Measurements from ENCODE around the gene FSD1L.
"Not testable (repeated sequence)": the region's sequence is repeated elsewhere in the genome, so short reads cannot be mapped to it uniquely, and the experiment has no call there.

FSD1L gene

DNA sequence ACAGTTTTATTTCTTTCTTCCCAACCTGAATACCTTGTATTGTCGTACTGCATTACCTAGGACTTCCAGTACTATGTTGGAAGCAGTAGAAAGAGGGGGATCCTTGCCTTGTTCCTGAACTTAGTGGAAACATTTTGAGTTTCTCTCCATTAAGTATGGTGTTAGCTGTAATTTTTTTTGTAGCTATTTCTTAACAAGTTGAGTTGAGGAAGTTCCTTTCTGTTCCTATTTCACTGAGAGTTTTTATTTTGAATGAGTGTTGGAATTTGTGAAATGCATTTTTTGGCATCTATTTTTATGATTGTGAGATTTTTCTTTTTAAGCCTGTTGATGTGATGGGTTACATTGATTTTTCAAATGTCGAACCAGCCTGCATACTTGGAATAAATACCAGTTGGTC lies 49.0 kb downstream of the FSD1L start:
- DNase-seq, result no peak

DNA sequence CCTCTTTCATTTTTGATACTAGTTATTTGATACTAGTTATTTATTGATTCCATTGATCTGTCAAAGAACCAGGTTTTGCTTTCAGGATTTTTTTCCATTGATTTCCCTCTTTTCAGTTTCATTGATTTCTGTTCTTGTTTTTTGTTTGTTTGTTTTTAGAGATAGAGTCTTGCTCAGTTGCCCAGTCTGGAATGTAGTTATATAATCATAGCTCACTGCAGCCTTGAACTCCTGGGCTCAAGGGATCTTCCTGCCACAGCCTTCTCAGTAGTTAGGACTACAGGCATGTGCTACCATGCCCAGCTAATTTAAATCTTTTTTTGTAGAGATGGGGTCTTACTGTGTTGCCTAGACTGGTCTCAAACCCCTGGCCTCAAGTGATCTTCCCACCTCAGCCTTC lies 49.9 kb downstream of the FSD1L start:
- no peak for DNase-seq

DNA sequence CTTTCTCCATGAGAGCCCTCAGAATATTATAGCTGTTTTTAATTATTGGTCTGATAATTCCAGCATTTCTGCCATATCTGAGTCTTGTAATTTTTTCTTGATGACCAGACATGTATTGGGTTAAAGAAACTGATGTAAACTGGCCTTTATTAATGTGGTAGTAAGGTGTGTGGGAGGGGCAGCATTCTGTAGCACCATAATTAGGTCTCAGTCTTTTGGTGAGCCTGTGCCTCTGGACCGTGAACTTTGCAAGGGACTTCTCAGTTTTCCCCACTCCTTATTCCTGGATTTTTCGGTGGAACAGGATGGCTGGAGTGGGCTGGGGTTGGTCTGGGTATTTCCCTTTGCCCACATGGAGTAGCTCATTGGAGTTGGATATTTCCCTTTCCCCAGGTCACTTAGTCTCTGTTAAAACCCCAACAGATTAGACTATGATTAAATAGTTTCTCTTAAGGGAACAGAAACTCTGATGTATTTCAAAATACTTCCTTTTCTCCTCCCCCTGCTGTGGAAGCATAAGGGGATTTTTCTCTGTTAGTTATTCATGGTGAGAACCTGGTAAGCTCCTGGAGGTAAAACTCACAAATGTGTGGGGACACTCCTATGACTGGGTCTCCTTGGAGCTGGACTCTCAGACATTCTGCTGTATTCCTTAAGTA lies 52.4 kb downstream of the FSD1L start:
- DNase-seq, result no peak

DNA sequence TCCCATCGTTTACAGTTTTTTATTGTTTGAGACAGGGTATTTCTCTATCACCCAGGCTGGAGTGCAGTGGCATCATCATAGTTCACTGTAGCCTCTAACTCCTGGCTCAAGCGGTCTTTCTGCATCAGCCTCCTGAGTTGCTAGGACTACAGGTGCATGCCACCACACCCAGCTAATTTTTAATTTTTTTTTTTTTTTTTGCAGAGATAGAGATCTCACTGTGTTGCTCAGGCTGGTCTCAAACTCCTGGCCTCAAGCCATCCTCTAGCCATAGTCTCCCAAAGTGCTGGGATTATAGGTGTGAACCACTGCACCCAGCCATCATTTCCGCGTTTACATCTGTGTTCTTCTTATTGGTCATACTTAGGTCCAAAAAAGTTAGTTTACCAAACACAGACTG lies 53.6 kb downstream of the FSD1L start:
- no peak for DNase-seq

DNA sequence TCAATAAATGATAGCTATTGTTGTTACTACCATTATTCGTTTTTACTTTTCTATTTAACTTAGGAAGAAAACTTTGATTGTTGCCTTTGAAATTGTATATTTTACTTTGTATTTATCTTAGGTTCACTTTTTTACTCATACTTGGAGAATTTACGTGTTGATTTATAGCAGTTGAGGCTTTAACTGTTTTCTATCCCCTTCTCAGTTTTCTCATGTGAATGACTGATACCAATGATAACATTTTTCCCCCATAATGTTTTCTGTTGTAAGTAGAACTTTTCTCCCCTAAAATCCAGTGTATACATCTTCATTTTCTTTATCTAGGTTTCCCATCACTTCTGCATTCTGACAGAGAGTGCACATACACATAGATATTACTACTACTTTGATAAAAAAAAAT lies 54.4 kb downstream of the FSD1L start:
- DNase-seq, result no peak

DNA sequence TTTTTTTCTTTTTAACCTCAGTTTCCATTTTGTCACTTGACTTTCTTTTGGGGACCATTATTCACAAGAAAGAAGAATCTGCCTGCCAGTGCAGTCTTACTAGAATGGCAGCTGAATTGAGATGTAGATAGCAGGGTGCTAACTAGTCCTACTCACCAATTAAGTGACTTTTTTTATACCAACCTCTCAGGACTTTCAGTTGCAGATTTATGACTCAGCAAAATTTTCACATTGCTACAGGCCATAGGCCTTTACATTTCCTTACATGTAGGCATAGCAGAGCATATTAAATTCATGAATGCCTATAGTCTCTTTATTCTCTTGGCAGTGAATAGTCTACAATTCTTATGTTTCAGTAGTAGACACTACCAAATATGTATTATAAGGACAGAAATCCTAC lies 56.0 kb downstream of the FSD1L start:
- no peak for DNase-seq

DNA sequence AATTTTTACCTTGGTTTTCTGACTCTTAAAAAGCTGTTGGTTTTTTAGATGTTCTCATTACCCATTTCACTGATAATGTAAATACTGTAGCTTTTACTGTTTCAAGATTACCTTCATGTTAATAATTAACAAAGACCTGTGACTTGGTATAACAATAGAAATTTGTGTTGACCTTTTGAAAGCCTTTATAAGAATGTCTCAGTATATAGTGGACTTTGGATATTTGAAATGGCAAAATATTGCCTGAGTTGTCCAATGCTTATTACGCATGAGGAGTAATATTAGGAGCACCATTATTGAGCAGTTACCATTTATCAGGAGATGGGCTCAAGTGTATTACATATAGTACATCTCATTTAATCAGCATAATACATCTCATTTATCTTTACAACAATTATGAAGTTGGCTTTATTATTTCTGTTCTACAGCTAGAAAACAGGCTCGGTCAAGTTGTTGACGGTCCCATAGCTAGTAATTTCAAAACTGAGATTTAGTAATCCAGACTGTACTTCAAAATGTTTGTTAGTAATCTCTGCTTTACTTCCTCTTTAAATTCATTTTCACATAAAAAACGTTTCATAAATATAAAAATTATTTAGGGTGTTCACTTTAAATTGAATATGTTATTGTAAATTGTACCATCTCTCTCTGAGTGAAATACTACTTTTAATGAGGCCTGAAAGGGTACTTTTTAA lies 59.4 kb downstream of the FSD1L start:
- no peak for DNase-seq

DNA sequence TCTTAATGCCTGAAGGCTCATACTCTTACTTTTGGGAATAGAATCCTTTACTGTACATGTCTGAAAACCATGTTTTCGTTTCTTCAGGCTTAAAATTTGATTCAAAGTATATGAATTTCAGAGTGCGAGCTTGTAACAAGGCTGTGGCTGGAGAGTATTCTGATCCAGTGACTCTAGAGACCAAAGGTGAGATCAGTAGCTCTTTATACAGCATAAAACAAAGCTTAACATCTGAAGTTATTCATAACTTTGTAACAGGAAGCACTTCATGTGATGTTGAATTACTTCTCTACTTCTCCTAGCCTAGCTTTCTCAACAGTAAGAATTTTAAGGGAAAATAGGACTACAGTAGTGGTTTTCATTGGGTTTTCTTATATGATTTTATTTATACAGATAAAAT lies 60.7 kb downstream of the FSD1L start:
- no peak for DNase-seq

DNA sequence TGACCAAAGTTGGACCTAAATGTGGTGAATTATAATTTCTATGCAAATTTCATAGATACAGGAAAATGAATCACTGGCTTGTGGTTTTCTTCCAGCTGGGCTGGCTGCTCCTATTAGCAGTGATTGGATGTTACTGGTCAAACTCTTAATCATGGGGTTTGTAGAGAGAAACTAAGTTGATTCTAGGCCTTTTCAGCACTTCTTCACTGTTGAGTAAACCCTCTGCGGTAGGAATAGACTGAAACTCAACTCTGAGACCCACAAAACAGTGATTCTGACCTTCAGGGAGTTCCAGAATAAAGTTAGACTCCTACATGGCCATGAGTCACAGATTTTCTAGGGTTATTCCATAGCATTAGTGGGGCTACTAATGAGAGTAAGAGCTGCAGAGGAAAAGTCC lies 62.2 kb downstream of the FSD1L start:
- DNase-seq, result no peak

DNA sequence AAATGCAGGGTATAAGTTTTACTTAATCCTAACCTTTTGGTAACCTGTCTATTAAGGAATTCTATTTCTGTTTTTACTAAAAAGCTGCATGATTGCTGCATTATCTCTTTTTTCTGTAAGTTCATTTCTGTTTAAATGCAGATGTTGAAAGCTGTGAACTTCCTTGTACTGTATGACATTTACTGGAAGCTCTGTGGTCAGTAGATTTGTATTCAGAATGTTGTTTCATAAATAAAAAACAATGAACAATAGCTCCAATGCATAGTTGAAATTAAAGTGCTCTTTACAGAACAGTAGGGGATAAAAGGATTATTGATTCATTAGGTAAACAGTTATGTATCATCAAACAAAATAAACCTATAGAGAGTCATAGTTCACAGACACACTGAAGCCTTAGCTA lies 63.6 kb downstream of the FSD1L start:
- DNase-seq, result no peak

DNA sequence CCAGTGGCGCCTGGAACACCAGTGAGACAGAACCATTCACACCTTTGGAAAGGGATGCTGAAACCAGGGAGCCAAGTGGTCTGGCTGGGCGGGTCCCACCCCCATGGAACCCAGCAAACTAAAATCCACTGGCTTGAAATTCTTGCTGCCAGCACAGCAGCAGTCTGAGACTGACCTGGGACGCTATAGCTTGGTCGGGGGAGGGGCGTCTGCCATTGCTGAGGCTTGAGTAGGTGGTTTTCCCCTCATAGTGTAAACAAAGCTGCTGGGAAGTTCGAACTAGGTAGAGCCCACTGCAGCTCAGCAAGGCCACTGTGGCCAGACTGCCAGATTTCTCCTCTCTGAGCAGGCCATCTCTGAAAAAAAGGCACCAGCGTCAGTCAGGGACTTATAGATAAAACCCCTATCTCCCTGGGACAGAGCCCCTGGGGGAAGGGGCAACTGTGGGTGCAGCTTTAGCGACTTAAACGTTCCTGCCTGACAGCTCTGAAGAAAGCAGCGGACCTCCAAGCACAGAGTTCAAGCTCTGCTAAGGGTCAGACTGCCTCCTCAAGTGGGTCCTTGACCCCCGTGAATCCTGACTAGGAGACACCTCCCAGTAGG lies 68.1 kb downstream of the FSD1L start:
- DNase-seq, result no peak

DNA sequence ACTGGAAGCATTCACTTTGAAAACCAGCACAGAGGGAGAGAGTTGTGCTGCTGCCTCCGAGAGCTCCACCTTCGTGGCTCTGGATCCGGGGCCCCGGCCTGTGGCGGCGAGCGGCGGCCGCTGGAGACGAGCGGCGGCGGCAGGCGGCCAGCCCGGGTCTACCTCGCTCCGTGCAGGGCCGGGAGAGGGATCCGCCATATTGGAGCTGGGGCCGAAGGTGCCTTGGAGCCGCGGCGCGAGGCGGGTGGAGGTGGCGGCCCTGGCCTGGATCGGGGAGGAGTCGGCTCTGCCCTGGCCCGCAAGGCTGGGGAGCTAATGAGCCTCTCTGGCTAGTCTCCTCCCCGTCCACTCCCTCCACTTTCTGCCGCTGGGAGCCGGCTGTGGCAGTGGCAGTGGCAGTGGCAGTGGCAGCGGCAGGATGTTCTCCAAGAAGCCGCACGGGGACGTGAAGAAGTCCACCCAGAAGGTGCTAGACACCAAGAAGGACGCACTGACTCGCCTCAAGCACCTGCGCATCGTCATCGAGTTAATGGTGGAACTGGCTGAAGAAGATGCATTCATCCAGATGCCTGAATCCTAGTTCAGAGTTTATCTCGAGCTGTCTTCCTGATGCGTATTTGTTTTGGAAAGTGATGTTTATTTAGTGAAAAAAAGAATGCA lies 72.0 kb downstream of the FSD1L start:
- DNase-seq, result not testable (repeated sequence)

DNA sequence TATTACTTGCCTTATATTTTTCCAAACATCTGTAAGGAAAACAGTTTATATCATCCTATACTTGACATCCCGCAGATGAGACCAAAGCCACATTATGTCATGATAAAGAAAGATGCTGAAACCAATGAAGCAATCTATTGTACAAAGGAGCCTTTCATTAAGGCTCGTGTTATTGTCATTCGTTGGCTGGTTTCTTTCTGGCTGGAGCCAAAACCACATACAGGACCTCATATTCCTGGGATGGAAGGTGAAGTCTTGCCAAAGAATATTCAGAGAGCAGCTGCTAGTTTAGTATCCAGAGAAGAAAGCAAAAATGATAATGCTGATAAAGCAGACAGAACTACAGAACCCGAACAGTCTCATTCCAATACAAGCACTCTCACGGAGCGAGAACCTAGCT lies 73.2 kb downstream of the FSD1L start:
- not testable (repeated sequence) for DNase-seq

DNA sequence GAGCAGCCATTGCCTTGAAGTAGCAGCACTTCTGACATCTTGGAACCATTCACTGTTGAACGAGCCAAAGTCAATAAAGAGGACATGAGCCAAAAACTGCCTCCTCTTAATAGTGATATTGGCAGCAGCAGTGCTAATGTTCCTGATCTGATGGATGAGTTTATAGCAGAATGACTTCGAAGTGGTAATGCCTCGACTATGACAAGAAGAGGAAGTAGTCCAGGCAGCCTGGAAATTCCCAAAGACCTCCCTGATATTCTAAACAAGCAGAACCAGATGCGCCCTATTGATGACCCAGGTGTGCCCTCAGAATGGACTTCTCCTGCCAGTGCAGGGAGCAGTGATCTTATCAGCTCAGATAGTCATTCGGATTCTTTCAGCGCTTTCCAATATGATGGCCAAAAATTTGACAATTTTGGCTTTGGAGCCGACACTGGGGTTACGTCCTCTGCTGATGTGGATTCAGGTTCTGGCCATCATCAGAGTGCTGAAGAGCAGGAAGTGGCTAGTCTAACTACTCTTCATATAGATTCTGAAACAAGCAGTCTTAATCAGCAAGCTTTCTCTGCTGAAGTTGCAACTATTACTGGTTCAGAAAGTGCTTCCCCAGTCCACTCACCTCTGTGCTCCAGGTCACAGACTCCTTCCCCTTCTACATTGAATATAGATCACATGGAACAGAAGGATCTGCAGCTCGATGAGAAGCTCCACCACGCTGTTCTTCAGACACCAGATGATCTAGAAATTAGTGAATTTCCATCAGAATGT lies 75.0 kb downstream of the FSD1L start:
- not testable (repeated sequence) for DNase-seq

DNA sequence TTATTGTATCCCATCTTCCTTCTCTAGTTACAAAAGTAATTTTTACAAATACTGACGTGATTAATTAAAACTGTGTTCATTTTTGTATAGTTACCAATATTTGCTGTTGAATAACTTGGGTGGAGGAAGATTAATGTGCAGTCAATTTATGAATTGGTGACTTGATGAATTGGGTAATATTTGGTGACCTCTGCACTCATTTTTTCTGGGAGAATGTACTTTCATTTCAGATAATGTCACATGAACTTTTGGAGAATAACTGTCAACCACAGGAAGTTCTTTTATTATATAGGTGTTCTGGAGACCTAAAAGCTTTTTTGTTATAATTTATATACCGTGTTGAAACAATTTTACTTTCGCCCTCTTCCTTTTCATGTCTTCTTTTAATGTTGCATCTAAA lies 83.7 kb downstream of the FSD1L start:
- no peak for DNase-seq

DNA sequence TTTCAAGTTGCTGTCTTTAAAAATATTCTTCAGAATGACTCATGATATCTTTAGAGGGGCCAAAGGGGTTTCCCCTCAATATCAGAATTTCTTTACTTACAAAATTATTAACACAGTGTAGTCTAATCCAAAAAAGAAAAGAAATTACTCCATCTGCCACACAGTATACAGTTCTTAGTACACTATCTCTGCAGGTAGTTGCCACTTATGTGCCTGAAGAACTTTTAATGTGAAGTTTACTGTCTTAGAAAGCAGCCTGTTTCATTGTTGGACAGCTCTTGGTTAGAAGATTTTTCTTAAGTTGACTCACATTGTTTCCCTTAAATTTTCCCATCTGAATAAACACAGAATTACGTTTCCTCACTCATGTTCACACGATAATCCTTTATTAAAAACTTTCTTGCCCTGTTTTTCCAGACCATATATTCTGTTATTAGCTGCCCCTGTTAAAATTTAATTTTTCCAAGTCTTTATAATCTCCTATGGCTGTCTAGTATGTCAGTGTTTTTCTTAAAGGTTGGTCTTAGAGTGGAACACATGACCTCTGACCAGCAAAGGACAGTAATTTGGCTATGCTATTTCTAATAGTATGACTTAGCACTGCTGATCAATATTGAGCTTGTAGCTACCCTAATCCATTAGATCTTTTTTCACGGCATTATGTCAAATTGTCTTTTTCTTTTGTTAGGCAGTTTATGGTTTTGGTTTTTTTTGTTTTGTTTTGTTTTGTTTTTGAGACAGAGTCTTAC lies 88.3 kb downstream of the FSD1L start:
- DNase-seq, result no peak

DNA sequence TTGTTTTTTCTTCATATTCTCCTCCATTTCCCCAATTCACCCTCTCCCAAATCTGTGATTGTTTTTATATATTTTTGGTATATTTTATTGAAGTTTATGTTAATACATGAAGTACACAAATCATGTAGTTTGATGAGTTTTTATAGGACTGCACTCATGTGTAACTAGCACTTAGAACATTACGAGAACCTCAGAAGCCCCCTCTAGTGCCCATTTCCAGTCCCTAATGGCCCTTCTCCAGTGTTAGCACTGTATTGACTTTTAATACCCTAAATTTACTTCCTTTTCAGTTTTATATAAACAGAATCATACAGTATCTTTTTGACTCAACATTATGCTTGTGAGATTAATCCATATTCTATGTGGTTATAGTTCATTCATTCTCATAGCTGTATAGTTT lies 91.6 kb downstream of the FSD1L start:
- no peak for DNase-seq

DNA sequence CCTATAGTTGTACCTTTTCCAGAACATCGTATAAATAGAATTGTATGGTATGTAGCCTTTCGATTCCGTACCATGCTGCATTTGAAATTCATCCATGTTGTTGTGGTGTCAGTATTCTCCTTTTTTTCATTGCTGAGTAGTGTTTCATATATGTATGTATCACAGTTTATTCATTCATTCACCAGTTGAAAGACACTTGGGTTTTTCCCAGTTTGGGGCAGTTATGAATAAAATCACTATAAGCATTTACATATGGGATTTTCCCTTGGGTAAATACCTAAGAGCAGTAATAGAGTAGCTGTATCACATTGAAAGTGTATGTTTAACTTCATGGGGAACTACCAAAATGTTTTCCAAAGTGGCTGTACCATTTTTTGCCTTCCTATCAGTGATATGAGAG lies 94.0 kb downstream of the FSD1L start:
- DNase-seq, result no peak

DNA sequence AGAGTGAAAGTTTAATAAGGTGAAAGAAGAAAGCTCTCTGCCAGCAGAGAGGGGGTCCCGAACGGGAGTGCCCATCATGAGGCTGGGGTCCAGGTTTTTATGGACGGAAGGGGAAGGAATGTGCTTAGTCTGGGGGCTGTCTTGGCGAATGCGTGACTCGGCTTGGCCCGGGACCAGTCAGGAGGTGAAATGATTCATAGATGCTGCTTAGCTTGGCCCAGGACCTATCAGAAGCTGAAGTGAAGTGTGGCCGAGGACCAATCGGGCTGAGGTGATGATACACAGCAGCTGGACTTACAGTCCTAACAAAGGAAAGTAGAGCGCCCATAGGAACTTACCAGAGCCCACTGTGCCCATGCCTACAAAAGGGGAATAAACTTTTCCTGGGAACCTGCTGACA lies 106.2 kb downstream of the FSD1L start:
- no peak for DNase-seq

DNA sequence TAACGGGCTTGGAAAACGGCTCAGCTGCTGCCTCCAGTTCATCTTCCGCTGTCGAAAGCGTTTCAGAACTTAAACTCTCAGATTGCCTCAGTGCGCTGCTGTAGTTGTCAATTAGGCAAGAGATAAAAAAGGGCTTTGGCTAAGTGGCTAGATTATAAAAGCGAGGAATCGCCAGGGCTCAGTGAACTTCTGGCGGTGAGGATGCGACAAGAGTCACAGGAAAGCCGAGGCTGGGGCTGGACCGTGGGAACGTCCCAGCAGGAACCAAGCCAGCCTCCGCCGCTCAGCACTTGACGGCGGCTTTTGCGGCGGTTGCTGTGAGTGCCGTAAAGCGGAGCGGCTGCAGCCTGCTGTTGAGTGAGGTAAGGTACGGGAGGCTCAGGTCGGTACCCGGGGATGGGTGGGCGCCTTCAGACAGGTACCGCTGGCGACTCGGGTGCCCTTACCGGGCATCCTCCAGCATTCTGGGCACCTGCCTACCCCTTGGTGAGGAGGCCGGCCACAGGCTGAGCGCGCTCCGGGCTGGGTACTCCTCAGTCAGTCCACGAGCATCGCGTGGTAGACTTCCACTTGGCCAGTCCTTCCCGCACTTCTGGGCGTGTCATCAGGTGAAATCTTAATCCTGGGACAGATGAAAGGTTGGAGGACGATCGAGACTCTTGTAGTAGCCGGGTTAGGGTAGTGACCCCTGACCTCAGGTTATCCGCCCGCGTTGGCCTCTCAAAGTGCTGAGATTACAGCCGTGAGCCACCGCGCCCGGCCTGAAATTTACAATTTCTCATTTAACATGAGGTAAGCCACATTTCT lies 110.2 kb downstream of the FSD1L start, which contains the start of gene FKTN:
Gene FKTN, plus strand, starts transcription at position 328 of the 807 bp plus-strand sequence. CDS start 16,902 bp downstream, outside the sequence.
- peak; percentile 67 to 76 for DNase-seq

DNA sequence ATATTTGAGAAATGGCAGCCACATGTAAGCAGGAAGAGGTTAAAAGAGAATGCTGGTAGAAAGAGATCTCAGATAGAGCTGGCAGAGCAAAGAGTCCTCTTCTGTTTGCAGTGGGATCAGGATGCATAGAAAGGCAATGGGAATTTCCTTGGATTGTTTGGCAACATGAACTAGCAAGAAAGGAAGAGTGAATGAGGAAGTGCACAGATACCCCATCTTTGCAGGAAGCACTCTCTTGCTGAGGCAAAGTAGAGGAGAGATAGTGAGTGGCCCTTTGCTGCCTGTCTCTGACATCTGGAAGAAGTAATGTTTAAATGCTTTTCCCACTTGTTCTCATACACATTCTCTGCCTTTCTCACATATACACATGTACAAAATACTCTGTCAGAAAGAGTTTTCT lies 124.6 kb downstream of the FSD1L start:
- no peak for DNase-seq
